NCI-H226 (cell line): ENCODE measurements around the gene THSD7A.

Experiments used
- DNase-seq: peaks from one replicate; pipeline ENCODE4 v3.0.0-alpha.2; 2015

THSD7A gene

DNA sequence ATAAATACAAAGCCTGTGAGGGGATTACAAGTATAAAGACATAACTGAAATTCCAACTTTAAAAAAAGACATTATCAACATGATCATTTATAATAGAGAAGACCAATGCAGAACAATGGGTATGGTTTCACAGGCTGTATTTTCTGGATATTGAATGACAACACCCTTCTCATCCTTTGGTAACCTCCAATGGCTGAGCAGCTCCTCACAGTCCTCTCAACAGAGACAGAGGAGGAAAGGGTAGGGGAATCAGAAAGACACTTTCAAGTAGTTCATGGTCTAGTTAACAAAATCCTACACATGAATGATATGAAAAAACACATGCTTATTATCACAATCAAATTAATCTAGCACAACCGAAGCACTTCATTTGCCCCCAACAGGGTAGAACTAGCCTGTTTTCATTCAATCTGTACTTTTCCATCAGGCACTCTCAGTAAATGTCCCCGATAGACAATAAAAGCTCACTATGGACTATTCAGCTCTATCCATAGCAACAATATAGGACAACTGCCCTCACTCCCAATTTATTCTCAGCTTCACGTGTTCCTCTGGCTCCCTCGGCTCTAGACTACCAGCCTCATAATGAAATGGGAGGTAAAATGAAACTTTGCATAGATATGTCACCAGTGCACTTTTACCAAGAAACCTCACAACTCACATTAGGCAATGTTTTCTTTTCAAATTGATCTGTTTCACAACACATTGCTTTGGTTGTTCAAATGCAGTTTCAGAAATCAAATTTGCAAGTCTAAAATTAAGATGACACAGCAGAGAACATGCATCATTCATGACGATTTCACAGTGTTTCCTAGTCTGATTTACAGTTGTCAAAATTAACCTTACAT is 211.4 kb downstream of the THSD7A start:
- no peak for DNase-seq

DNA sequence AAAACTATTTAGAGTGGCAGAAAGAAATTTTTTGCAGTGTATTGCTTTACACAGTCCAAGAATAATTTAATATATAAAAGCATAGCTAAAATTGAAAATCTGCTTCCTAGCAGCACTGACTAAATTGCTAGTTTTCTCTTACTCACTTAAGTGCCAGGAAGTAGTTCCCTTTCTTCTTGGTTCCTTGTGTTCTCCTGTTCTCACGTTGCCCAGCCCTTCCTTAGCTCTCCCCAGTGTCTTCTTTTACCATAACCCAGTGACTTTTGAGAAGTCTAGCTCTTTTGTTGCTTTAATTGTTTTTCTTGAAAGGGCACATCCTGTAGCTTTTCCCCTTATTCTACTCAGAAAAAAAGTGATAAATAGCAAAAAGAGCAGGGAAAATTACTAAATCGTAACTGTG is 215.5 kb downstream of the THSD7A start:
- no peak for DNase-seq

DNA sequence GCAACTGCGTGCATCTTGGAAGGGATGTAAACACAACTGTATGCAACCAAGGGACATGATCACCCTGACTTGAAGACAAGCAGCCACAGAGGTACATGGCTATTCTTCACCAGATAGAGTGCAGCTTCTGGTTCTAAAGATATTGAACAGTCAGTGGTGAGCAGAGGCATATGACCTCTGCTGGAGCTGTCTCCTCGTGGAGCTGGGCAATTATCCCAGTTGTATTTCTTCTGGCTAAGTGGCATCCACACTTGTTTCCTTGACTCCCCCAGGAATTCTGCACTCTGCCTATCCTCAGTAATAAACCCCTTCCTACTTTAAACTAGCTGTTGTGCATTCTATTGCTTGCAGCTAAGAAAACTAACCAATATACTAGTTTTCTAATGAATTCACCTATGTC is 216.8 kb downstream of the THSD7A start:
- DNase-seq: no peak

DNA sequence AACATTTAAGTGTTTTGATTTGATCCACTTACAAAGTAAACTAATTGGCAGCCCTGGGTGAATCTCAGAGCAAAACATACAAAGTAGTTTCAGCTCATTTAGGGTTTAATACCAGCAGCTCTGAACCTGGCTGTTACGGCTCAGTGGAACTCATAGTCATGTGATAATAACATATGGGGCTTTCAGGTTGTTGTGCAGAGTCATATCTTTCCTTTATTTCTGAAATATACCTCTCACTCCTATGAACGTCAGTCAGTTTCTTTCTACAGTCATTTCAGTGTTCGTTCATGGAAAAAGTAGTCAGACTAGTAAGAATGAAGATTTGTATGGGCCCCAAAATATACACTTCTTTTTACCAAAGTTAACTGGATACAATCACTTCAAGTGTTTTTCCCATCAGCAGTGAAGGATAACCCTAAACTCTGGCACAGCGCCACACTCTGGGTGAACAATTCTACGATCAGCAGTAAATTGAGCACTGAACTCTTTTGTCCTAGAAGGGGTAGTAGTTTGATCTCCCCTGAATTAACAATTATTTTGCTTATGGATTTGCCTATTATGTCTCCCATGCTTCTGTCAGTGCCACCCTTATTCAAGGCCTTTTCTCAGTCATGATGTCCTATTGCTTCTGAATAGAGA is 218.6 kb downstream of the THSD7A start:
- no peak for DNase-seq

DNA sequence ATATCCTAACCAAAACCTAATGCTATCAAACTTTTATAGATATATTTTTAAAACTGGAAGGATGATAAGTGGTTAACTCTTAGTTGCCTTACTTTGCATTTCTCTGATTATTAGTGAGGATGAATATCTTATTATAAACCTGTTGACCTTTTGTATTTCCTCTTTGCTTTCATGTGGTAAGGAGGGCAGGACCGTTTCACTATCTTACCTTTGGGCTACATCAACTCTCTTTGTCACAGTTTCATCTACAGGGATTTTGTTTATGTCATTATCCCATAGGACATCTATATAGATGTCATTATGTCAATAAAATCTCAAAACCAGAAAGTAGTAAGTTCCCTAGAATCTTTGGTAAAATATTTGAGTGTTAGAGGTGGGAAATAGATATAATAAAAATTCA is 219.3 kb downstream of the THSD7A start:
- DNase-seq: no peak

DNA sequence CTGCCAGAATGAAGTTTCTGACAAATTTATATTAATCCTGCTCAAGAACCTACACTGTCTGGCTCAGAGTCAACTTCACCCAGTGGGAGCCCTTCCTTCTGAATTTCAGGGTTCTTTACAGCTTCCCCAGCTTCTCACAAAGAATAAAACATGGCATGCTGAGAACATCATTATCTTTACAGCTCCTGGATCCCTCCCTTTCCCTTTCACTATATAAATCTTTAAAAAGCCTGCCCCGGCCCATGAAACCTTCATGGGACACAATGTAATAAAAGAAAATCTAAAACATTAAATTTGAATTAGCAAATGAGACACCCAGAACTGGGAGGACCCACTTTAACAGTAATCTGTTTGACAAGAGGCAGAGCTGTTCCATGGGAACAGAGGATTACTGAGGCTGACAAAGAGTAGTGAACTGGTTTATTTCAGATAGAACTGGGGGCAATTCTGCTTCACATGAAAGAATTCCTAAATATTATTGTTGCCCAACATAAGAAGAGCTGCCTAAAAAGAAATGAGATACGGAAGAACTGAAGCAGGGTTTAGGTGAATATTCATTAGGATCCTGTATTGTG is 222.8 kb downstream of the THSD7A start:
- DNase-seq: no peak

DNA sequence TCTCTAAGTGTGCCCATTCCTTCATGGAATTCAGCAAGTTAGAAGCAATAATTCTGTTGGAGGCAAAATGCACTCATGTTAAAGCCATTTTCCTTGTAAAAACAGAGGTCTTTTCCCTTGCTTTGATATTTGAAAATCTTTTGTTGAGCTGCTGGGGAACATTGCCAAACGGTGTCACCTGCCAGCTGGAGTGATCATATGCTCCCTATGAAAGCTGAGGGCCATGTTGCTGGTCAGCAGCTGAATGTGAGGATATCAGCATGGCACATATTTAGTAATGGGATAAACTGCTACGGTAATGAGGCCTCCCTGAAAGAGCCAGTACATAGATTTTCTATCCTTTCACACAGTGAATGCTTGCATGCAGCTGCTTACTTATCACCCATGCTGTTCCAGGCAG is 224.3 kb downstream of the THSD7A start:
- DNase-seq: no peak

DNA sequence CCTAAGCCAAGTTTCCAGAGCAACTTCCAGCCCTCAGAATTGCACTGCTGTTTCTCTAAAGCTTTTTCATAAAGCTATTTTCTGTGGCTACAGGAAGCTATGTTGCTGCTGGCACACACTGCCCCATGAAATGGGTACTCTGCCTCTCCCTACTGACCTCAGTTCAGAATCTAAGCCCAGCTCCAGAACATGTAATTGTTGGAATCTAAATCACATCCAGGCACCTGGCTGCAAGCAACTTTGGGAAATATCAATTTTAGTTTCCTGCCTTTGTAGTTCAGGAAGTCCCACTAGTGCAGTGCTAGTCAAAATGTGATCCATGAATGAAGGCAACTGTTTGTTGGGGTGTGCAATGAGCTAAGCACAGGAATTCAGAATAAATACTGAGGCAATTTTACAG is 226.2 kb downstream of the THSD7A start:
- no peak for DNase-seq

DNA sequence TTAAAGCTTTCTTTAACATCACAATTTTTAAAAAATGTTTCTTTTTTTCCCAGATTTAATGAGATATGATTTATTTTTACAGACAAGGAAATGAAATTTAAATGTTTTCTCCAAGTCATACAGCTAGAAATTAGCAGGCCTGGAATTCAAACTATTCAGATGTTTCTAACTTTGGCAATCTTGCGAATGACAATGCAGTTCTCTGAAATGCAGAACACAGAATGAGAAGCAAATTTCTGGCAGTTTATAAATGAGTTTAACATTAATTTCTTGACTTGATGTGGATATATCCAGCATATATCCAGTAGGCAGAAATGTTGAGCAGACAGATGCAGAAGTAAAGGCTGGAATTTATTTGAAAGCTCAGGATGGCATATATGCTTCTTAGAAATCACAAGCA is 227.5 kb downstream of the THSD7A start:
- DNase-seq: no peak

DNA sequence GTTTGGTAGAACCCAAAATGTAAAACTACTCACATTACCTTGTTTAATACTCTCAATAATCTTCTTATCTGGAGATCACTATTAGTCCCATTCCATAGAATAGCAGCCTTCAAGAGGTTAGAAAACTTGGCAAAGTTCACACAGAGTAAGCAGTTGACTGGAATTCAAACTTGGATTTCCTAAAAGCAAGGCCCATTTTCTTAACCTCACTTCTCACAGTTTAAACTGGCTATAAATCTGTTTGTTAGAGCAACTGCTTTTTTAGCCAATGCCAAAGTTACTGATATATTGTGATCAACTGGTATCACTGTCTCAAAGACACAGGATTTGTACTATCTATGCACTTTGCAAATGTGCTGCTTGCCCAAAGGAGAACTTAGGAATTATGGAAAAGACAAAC is 230.2 kb downstream of the THSD7A start:
- DNase-seq: no peak

DNA sequence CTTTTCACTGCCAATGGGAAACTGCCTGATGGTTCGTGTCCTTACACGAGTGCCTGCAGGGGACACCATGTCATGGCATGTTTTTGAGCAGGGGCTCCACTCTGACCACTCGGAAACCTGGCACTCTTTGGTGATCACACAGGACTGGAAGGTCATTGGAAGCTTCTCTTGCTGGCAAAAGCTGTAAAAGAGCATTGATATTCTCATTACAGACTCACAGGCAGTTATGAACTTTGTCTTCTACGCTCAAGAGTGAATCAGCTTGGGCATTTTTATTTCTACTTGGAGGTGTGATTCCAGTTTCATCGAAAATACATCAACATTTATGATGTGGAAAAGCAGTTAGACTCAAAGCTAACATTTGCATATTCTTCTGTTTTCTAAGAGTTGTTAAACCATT is 238.7 kb downstream of the THSD7A start:
- no peak for DNase-seq

DNA sequence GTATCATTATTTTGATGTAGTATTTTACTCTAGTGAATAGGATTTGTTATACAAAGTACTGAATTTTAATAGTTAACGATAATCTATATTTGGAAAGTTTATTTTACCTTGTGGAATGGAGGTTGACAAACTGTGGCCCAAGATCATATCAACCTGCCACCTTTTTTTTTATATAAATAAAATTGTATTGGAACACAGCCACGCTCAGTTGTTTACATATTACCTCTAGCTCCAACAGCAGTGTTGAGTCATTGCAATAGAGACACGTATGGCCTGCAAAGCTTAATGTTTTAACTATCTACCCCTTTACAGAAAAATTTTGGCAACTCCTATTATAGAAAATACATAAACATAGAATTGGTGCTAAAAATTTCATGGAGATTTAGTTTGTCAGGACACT is 239.3 kb downstream of the THSD7A start:
- no peak for DNase-seq

DNA sequence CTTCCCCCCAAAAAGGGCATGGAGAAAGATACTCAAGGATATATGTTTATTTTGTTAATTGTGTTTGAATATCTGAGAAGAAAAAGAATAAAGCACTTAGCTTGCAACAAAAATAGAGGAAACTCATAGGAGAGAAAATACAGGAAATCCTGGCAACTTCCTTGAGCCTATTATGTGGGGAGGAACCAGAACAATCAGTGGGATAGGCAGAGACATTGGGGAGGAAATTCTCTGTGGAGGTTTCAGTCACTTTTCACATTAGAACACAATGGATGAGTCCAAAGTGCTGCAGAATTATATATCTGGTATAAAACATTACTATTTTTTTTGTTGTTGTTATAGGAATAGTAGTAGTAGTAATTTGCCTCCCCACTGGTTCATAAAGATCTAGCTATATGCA is 240.1 kb downstream of the THSD7A start:
- DNase-seq: no peak

DNA sequence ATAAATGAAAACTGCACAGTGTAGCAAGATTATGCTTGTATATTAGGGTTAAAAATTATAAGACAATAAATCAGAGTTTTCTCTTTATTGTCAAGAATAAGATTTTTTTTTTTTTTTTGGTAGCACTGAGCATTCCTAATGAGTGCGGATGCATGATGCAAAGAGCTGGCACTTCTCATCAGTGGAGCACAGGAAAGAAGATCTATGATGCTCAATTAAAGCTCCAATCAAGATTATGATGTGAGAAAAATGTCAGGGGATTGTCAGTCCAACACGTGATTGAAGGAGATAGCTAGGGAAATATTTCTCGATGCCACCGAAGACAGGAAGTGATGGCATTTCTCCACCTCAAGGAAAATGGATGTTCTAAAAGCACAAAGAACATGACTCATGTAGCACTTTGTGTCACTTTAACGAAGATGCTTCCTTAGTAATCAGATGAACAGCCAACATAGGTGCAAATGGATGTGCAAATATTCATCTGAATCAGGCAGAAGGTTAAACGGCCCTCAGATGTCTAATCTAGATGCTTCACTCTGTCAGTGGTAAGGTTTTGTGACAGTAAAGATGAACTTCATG is 240.9 kb downstream of the THSD7A start:
- DNase-seq: no peak

DNA sequence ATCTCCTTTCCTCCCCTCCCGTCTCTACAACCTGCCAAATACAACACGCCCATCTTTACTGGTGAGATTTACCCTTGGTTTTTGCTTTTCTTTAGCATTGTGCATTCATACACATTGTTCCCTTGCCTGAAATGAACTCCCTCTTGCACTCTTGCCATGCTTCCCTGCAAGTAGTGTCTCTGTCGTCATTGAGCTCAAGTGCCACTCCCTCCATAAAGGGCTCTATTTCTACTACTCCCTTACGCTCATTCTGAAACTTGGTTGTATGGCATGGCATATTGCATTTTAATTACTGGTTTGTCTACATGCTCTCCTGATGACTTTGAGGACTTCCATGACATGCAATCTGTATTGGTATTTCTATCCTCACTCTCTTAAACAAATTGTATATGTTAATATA is 242.7 kb downstream of the THSD7A start:
- no peak for DNase-seq

DNA sequence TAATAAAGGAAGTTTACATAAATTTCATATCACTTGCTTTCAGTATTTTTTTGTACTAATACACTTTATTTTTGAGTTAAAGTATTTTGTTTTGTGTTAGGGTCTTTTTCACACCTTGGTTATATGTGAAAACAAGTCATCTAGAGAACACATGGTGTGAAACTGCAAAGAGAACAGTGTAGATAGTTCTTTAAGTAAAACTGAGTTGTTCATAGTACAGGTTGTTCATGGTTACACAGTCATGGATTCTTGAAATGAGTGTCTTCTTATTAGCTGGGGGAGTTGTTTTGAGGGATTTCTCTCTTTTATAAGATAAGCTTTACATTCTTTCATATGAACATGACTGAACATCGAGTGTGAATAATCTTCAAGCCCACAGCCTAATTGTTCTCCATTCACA is 244.2 kb downstream of the THSD7A start:
- DNase-seq: no peak

DNA sequence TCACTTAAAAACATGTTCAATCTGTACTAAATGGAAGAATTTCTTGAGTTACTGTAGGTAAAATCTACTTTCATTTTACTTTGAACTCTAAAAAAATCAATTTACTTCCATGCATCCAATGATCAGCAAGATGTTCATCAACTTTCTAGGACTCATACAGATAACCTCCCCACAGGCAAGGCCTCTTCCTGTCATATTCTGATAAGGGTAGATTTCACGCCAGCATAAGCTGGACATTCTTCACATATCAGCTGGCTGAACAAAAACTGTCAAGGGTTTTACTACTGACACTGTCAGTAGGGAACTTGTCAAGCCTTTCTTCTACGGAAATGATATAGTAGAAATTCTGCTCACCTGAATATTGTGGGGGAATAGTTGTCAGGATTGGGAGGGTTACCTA is 244.9 kb downstream of the THSD7A start:
- DNase-seq: no peak

DNA sequence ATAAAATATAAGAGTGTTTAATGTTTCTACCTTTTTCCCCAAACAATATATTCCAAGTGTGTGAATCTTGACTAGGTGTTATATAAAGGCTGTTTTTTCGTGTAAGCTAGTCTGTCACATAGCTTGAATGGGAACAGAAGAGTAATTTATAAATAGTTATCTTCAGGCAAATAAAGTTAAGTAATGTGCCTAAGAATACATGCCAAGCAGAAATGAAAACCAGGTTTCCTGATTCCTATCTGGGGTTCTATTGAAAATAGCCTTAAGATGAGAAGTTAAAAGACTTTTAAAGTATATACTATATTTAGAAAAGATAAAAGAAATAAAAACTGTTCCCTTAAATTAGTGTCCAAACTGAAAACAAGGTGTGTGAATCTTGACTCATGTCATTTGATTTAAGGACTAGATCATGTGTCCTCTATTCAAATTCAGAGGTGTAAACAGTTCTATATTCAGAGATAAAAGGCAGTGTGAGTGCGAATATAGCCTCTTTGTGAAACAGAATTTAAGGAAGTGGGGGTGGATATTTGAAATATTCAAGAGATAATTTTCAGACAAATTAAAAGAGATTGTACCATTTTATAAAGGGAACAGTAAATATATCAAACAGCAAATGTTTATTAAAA is 247.5 kb downstream of the THSD7A start:
- DNase-seq: no peak

DNA sequence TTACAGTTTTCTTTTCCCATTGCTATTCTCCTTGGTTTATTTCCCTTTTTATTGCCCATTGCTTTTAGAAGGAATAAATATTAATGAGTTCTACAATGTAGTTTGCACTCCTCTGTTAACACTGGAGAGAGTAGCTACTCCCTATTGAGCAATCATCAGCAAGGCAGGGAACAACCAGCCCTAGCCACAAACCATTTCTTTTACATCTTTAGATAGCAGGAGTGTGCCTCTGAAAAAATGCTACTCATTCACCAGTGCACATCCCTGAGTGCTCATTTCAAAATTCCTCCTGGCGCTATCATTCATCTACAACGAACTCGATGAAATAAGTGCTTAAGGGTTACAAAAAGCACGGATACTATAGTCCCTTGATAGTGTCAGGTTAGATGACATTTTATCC is 252.9 kb downstream of the THSD7A start:
- no peak for DNase-seq

DNA sequence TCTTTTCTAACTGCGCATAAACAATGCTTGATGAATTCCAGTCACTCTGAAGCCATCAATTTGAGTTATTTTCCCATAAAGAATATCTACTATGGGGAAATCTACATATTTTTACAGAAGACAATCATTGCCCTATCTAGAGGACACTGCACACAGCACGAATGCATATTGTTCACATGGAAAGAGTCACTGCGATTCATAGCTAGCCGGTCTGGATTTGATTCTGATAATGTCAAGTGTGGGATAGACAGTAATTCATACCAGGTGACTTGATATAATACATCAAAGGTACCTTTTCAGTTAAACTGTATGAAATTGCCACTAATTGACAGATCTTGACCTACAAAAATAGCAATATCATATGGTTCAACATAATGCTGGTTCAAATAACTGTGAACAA is 255.7 kb downstream of the THSD7A start:
- no peak for DNase-seq

DNA sequence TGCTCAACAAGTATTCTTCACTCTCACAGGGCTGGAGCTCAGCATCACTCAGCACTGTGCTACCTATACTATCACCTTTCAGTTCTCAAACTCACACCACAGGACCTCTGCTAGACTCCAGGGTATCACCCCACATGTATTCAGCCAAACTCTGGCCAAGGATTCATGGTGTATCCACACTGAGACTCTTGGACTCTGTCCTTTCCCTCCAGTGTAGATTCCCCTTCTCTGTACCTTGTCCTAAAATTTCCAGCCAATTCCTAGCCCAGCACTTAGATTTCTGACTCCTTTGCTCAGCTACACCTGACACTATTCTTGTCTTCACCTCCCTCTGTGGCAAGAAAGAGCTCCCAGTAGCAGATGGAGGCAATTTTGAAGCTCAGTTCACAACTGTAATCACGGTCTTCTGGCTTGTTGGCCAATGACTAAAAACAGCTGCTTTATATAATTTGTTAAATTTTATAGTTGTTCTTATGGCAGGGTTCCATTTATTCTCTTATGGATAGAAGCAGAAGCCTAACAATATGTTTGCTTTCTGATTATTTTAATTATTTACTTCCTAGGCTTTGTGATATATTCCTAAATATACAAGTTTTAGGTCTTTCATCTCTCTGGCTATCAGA is 258.8 kb downstream of the THSD7A start:
- DNase-seq: no peak

DNA sequence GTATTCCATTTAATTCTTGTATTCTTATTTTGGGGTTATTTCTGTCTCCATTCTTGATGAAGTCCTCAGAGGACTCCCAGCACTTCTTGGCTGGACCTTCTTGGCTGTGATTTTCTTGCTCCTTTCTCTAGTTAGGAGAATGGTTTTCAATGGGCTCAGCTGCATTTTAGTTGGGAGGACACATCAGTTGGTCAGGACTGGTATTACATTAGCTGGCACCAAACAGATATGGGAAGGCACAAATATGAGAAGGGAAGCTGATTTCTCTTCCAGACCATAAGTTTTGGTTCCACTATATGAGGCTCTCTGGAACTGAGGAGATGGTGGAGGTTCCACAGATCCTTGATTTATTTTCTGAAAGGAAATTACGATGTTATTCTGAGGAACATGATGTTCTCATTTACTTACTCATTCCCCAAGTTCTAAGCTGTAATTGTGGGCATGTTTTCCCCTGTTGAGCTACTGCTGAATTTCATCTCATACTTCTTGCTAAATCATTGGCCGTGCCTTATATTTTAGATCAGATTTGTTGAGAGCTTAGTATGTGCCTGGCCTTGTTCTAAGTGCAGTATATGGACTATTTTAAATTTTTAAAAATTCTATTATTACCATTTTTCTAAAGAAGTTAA is 261.0 kb downstream of the THSD7A start:
- DNase-seq: no peak

DNA sequence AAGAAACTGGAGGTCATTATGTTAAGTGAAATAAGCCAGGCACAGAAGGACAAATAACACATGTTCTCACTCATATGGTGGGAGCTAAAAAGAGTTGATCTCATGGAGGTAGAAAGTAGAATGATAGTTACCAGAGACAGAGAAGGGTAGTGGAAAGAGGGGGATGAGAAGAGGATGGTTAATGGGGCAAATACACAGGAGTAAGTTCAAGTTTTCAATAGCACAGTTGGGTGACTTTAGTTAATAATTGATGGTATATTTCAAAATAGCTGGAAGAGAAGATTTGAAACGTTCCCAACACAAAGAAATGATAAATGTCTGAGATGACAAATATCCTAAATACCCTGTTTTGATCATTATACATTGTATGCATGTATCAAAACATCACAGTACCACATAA is 261.8 kb downstream of the THSD7A start:
- no peak for DNase-seq
